NT2/D1 (cell line): Measurements from ENCODE around the gene CARD18.

ENCODE experiments used
- DNase-seq: peaks from one replicate; pipeline ENCODE4 v3.0.0-alpha.2; 2011; ENCODE audit warnings: low read depth, low spot score
- H3K27me3 ChIP-seq: 2 replicates; pipeline ENCODE4 v1.6.0; 2011; ENCODE audit warnings: mild to moderate bottlenecking; ENCODE audit not compliant: insufficient read length, insufficient read depth
- H3K36me3 ChIP-seq: 2 replicates; pipeline ENCODE4 v1.6.1; 2011; ENCODE audit warnings: mild to moderate bottlenecking, low read length, mixed read lengths; ENCODE audit not compliant: insufficient read depth, insufficient read length
- H3K4me1 ChIP-seq: 2 replicates; pipeline ENCODE4 v1.5.1; 2011; ENCODE audit not compliant: insufficient read depth, insufficient read length
- H3K4me3 ChIP-seq: 2 replicates; pipeline ENCODE4 v1.5.1; 2011; ENCODE audit warnings: low read depth; ENCODE audit not compliant: insufficient read length
- H3K9ac ChIP-seq: 2 replicates; pipeline ENCODE4 v1.6.0; 2011; ENCODE audit warnings: low read depth; ENCODE audit not compliant: insufficient read length
- H3K9me3 ChIP-seq: 2 replicates; pipeline ENCODE4 v1.5.1; 2011; ENCODE audit warnings: mild to moderate bottlenecking, low read length; ENCODE audit not compliant: insufficient read depth
- SUZ12 ChIP-seq: IDR thresholded peaks from 2 replicates; pipeline ENCODE4 v1.6.1; 2011; ENCODE audit not compliant: insufficient read length, insufficient read depth; ENCODE audit errors: extremely low read depth
- YY1 ChIP-seq: IDR thresholded peaks from 2 replicates; pipeline ENCODE4 v1.6.1; 2011; ENCODE audit not compliant: insufficient read length, insufficient read depth
- ZNF274 ChIP-seq: IDR thresholded peaks from 2 replicates; pipeline ENCODE4 v1.6.1; 2011; ENCODE audit warnings: mild to moderate bottlenecking, low read depth, low read length

The CARD18 gene, protein sequence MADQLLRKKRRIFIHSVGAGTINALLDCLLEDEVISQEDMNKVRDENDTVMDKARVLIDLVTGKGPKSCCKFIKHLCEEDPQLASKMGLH

DNA sequence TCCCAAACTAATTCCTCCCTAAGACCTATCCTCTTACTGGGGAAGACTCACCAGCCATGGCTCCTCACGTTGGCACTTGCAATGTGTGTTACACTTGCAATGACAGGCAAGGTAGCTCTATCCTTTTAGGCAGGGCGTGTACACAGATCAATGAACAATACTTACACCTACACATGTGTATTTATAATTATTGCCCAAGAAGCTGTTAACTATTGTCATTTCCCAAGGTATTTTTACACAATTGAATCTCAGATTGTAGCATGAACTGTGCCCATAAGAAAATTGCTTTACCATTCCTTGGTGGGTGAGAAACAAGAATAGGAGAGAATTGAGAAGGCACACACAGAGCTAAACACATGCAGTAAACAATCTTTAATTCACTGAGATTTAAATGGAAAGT, at the start of gene CARD18:
CARD18 (minus strand) TSS at position 101 of the 400 bp plus-strand sequence; CDS start at position 58, 43 bp downstream.
- TF ChIP-seq SUZ12 (no peak), YY1 (no peak), ZNF274 (no peak)
- Histone ChIP-seq H3K27me3 (no peaks in the 10 kb centered on the region), H3K36me3 (no peaks in the 10 kb centered on the region), H3K9me3 (no peaks in the 10 kb centered on the region), H3K9ac (no peak within 1 kb of the TSS), H3K4me1 (no peaks in the 10 kb centered on the region), H3K4me3 (no peak within 1 kb of the TSS)
- DNase-seq = no peak

DNA sequence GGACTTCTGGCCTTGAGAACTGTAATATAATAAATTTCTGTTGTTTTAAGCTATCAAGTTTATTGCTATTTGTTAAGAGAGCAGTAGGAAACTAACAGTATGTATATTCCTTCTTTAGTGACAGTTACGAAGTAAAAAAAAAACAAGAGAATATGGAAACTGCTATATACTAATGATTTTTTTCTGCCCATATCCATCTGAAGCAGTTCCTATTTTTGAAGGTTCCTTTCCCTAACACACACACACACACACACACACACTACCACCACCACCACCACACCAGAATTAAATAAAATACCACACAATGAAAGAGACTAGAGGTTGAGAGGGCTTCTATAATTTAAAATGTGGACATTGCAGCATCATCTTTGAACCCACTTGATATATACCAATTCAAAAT, 44.4 kb upstream of the CARD18 start:
- TF ChIP-seq ZNF274 = no peak
- no peak for TF ChIP-seq YY1
- no peak for TF ChIP-seq SUZ12
- no peak for DNase-seq
- H3K36me3 ChIP-seq = no peaks in the 10 kb centered on the region
- H3K4me3 ChIP-seq = no peak overlapping the region
- no peaks in the 10 kb centered on the region for H3K27me3 ChIP-seq
- H3K9ac ChIP-seq = no peak overlapping the region
- H3K4me1 ChIP-seq = no peaks in the 10 kb centered on the region
- H3K9me3 ChIP-seq = no peaks in the 10 kb centered on the region

DNA sequence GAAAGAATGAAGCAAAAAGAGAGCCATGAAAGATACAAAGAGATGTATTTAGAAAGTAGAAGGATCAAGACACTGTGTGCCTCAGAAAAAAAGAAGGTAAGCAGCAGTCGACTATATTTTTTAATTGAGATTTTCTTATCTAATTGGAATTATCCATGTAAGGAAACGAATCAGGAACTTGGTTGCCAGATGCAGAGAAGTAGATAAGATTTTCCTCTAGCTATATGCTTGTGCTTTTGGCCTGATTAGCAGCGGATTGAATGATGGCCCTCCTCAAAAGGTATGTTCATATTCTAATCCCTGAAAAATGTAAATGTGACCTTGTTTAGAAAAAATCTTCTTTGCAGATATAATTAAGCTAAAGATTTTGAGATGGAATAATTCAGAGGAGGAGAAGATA, 43.9 kb upstream of the CARD18 start:
- no peak for DNase-seq
- Histone ChIP-seq H3K9me3 (no peaks in the 10 kb centered on the region), H3K27me3 (no peaks in the 10 kb centered on the region), H3K9ac (no peak overlapping the region), H3K36me3 (no peaks in the 10 kb centered on the region), H3K4me3 (no peak overlapping the region), H3K4me1 (no peaks in the 10 kb centered on the region)
- no peak for TF ChIP-seq ZNF274

DNA sequence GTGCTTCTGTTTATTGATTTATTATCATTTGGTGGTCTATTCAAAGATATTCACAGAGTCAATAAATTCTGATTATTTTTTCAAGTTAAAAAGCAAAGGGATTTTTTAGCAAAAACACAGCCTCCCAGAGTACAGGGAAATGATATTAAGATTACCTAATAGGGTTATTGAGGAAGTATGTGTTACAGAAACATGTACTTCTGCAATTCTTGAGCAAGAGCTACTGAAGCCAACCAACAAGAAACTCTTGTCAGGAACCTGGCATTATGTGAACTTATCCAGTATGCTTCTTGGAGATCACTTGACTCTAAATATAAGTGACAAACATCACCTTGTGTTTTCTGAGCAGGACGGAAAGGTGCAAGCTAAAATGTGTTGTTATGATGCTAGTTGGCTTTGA, 42.0 kb upstream of the CARD18 start:
- Histone ChIP-seq H3K9me3 (no peaks in the 10 kb centered on the region), H3K36me3 (no peaks in the 10 kb centered on the region), H3K4me1 (no peaks in the 10 kb centered on the region), H3K4me3 (no peak overlapping the region), H3K27me3 (no peaks in the 10 kb centered on the region), H3K9ac (no peak overlapping the region)
- DNase-seq = no peak
- TF ChIP-seq YY1 = no peak
- no peak for TF ChIP-seq SUZ12
- no peak for TF ChIP-seq ZNF274

DNA sequence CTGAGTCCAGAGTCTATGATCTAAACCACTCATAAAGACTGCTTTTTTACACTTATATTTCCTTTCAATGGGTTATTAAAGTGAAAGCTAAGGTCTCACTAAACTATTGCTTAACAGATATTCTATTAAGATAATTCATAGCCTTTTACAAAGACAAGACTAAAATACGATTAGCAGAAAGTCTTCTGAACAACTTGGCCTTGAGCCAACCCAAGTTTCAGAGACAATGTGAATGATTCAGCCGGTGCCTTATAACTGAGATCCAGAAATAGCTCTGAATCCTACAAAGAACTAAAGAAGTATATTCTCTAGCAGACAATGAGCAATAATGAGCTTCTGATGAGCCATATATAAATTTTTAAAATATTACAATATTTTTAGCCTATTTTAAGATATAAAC, 41.5 kb upstream of the CARD18 start:
- Histone ChIP-seq H3K27me3 (no peaks in the 10 kb centered on the region), H3K36me3 (no peaks in the 10 kb centered on the region), H3K9me3 (no peaks in the 10 kb centered on the region), H3K4me1 (no peaks in the 10 kb centered on the region), H3K9ac (no peak overlapping the region), H3K4me3 (no peak overlapping the region)
- DNase-seq = no peak
- no peak for TF ChIP-seq SUZ12
- TF ChIP-seq ZNF274 = no peak
- no peak for TF ChIP-seq YY1

DNA sequence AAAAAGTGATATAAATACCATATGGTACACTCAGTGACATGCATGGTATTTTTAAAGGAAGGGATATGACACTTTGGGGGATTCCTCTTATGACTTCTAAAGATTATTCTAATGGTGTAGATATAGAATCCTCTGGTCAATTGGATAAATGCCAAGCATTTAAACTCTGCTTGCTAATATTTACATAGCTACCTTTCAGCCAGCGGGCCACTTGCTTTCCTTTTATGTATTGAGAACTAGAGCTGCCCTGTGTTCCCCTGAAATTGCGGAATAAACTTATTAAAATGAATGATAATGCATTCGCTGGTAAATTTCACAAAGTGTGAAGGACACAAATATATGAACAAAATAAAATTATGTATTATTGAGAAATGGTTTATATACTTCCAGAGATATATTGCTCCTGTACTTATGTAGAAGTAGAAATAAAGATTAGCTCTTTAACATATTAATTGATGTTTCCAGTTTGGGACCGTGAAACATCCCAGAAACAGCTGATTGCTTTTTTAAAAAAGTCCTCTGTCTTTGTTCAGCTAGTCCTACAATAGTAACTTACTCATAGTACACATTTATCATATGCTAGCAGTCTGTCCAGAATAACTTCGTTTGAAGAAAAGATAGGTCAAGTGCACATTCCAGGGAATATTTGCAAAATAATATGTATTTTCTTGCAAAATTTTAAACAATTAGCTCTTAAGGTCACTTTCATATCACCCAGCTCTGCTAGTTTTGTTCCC, 40.1 kb upstream of the CARD18 start:
- Histone ChIP-seq H3K9ac (no peak overlapping the region), H3K27me3 (no peaks in the 10 kb centered on the region), H3K4me1 (no peaks in the 10 kb centered on the region), H3K36me3 (no peaks in the 10 kb centered on the region), H3K4me3 (no peak overlapping the region), H3K9me3 (no peaks in the 10 kb centered on the region)
- TF ChIP-seq YY1 (no peak), ZNF274 (no peak), SUZ12 (no peak)
- DNase-seq = no peak

DNA sequence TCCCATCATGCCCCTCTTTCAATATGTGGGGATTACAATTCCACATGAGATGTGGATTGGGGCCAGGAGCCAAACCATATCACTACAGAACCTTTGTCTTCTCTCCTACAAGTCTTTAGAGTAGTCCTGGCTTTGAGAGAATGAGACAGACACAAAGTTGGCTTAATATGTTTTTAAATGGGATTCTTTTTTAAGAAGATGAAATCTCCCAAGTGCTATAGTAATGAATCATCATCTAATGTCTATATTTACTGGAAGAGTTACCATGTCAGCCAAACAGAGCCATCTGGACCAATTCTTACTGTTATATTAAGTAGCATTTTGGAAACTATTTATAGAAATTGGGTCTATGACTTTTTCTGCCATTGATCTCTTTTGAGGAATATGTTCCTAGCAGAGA, 38.1 kb upstream of the CARD18 start:
- H3K9ac ChIP-seq = no peak overlapping the region
- no peaks in the 10 kb centered on the region for H3K36me3 ChIP-seq
- H3K4me3 ChIP-seq = no peak overlapping the region
- H3K27me3 ChIP-seq = no peaks in the 10 kb centered on the region
- no peak for TF ChIP-seq ZNF274
- no peak for TF ChIP-seq SUZ12
- no peak for TF ChIP-seq YY1
- DNase-seq = no peak
- no peaks in the 10 kb centered on the region for H3K9me3 ChIP-seq
- H3K4me1 ChIP-seq = no peaks in the 10 kb centered on the region

DNA sequence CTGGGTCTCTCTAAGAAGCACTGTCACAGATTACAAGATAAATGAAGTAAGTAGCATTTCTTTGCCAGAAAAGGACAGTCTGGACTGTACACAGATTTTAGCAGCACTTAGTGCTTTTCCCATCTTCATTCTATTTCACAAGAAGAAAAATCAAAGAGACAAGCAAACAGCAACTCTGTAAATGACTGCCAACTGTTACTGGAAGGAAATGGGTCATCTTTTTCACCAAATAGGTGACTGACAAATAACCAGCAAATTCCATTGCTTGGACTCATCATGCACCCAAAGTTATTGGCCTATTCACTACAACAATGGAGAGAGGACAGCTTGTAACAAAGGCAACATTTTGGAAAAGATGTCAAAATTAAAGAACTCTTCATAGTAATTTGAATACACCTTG, 28.9 kb upstream of the CARD18 start:
- Histone ChIP-seq H3K27me3 (no peaks in the 10 kb centered on the region), H3K4me1 (no peaks in the 10 kb centered on the region), H3K36me3 (no peaks in the 10 kb centered on the region), H3K9ac (no peak overlapping the region), H3K4me3 (no peak overlapping the region), H3K9me3 (no peaks in the 10 kb centered on the region)
- DNase-seq = no peak
- no peak for TF ChIP-seq SUZ12
- TF ChIP-seq ZNF274 = no peak
- no peak for TF ChIP-seq YY1
